ENCODE measurements around the gene DET1. TPM values are rescaled to one million over a fixed set of nuclear protein-coding genes. Genes with fewer than 3 reads are reported as not detected.
"Not testable (repeated sequence)": the region's sequence is repeated elsewhere in the genome, so short reads cannot be mapped to it uniquely, and the experiment has no call there.

Gene DET1
- total and polyA plus RNA-seq, 2 donors, result 4.1 to 5.0 TPM

DNA sequence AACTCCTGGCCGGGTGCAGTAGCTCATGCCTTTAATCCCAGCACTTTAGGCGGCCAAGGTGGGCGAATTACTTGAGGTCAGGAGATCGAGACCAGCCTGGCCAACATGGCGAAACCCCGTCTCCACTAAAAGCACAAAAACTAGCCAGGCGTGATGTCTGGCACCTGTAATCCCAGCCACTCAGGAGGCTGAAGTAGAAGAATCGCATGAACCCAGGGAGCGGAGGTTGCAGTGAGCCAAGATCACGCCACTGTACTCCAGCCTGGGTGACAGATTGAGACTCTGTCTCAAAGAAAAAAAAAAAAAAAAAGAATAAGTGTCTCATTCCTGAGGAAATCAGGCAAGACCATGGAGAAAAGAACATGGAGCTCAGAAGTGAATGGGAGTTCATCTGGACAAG lies 77.8 kb downstream of the DET1 start:
- H3K4me3 ChIP-seq (ENCODE audit: low read length in 2 of 2), result peak overlapping the region in 1 of 2 donors; percentile 94
- H3K36me3 ChIP-seq (ENCODE audit: control insufficient read depth in 2 of 2, insufficient read depth in 2 of 2, low read length in 1 of 2), result peaks cover 27 to 29% of the 10 kb centered on the region in 2 donors
- H3K4me1 ChIP-seq (ENCODE audit: control insufficient read depth in 2 of 2, insufficient read depth in 2 of 2, low read length in 2 of 2), result peaks cover 10 to 13% of the 10 kb centered on the region in 2 donors
- H3K9me3 ChIP-seq (ENCODE audit: control insufficient read depth in 2 of 2, insufficient read depth in 1 of 2, low read length in 1 of 2); H3K27me3 ChIP-seq (ENCODE audit: control insufficient read depth in 2 of 2, insufficient read depth in 1 of 2, low read length in 1 of 2); H3K27ac ChIP-seq (ENCODE audit: low read depth in 1 of 2, low read length in 1 of 2); DNase-seq (ENCODE audit: low read depth in 6 of 9, low spot score in 9 of 9): not testable (repeated sequence)
- over 99% methylated on average over 10 of the region's 10 CpGs for WGBS

DNA sequence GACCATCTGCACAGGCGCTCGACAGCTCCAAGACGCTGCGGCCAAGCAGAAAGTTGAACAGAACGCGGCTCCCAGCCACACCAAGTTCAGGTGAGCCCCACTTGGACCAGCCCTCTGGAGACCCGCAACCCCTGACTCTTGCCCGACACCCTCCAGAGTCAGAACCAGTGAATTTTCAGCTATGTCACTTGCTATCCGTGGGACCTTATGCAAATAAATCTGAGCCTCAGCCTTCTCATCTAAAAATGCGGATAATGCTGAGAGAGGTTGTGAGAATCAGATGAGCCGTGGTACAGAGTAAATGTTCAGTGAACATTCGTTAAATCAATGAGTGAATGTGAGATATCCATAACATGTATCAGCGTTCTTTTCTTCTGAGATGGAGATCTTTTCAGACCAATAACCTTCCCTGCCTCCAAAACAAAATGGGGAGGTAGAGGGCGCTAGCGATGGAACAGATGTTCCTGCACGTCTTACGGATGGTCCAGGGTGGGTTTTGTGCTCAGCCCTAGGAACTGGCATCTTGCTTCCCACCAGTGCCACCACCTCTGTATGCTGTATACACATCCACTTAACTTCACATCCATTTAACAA lies 78.4 kb downstream of the DET1 start:
- Histone ChIP-seq H3K4me3 (ENCODE audit: low read length in 2 of 2) (peak overlapping the region; percentile 93 to 94), H3K4me1 (ENCODE audit: control insufficient read depth in 2 of 2, insufficient read depth in 2 of 2, low read length in 2 of 2) (peaks cover 10 to 13% of the 10 kb centered on the region in 2 donors), H3K36me3 (ENCODE audit: control insufficient read depth in 2 of 2, insufficient read depth in 2 of 2, low read length in 1 of 2) (peaks cover 28 to 29% of the 10 kb centered on the region in 2 donors), H3K9me3 (ENCODE audit: control insufficient read depth in 2 of 2, insufficient read depth in 1 of 2, low read length in 1 of 2) (no peaks in the 10 kb centered on the region), H3K27me3 (ENCODE audit: control insufficient read depth in 2 of 2, insufficient read depth in 1 of 2, low read length in 1 of 2) (no peaks in the 10 kb centered on the region), H3K27ac (ENCODE audit: low read depth in 1 of 2, low read length in 1 of 2) (peak overlapping the region; percentile 79 to 89)
- 10% methylated on average over 17 of the region's 17 CpGs for WGBS
- peak in 3 of 9 donors; percentile 15 to 32 (median 22) for DNase-seq (ENCODE audit: low read depth in 6 of 9, low spot score in 9 of 9)

- Histone ChIP-seq H3K36me3 (ENCODE audit: control insufficient read depth in 2 of 2, insufficient read depth in 2 of 2, low read length in 1 of 2) (peaks cover 25 to 28% of the 10 kb centered on the region in 2 donors), H3K4me1 (ENCODE audit: control insufficient read depth in 2 of 2, insufficient read depth in 2 of 2, low read length in 2 of 2) (peaks cover 10 to 13% of the 10 kb centered on the region in 2 donors), H3K9me3 (ENCODE audit: control insufficient read depth in 2 of 2, insufficient read depth in 1 of 2, low read length in 1 of 2) (no peaks in the 10 kb centered on the region), H3K4me3 (ENCODE audit: low read length in 2 of 2) (peak within 1 kb of the TSS; percentile 93 to 94), H3K27me3 (ENCODE audit: control insufficient read depth in 2 of 2, insufficient read depth in 1 of 2, low read length in 1 of 2) (no peaks in the 10 kb centered on the region), H3K27ac (ENCODE audit: low read depth in 1 of 2, low read length in 1 of 2) (peak within 1 kb of the TSS; percentile 79 to 89)
- peak; percentile 87 to 97 (median 92) for DNase-seq (ENCODE audit: low read depth in 6 of 9, low spot score in 9 of 9)
- under 1% methylated on average over 55 of the region's 55 CpGs for WGBS
Measured at GRCh38 chr15:88467073-88467934, 79.2 kb downstream of the DET1 start, which contains the start of the genes MRPL46 and MRPS11. MRPL46 (minus strand) TSS chr15:88467388; CDS start chr15:88467377, 11 bp downstream. MRPS11 (plus strand) TSS chr15:88467708; CDS start chr15:88467718, 10 bp downstream.

GRCh38 chr15:88465633-88466224 lies 80.8 kb downstream of the DET1 start:
- H3K27me3 ChIP-seq (ENCODE audit: control insufficient read depth in 2 of 2, insufficient read depth in 1 of 2, low read length in 1 of 2), result no peaks in the 10 kb centered on the region
- no peaks in the 10 kb centered on the region for H3K9me3 ChIP-seq (ENCODE audit: control insufficient read depth in 2 of 2, insufficient read depth in 1 of 2, low read length in 1 of 2)
- 97% methylated on average over 4 of the region's 4 CpGs for WGBS
- no peak for DNase-seq (ENCODE audit: low read depth in 6 of 9, low spot score in 9 of 9)
- H3K27ac ChIP-seq (ENCODE audit: low read depth in 1 of 2, low read length in 1 of 2), result no peak overlapping the region
- H3K4me3 ChIP-seq (ENCODE audit: low read length in 2 of 2), result no peak overlapping the region
- H3K4me1 ChIP-seq (ENCODE audit: control insufficient read depth in 2 of 2, insufficient read depth in 2 of 2, low read length in 2 of 2), result peaks cover 10 to 13% of the 10 kb centered on the region in 2 donors
- peaks cover 22 to 23% of the 10 kb centered on the region in 2 donors for H3K36me3 ChIP-seq (ENCODE audit: control insufficient read depth in 2 of 2, insufficient read depth in 2 of 2, low read length in 1 of 2)

GRCh38 chr15:88463870-88464532 lies 82.5 kb downstream of the DET1 start:
- no peak for DNase-seq (ENCODE audit: low read depth in 6 of 9, low spot score in 9 of 9)
- Histone ChIP-seq H3K27ac (ENCODE audit: low read depth in 1 of 2, low read length in 1 of 2) (no peak overlapping the region), H3K27me3 (ENCODE audit: control insufficient read depth in 2 of 2, insufficient read depth in 1 of 2, low read length in 1 of 2) (no peaks in the 10 kb centered on the region), H3K4me3 (ENCODE audit: low read length in 2 of 2) (no peak overlapping the region), H3K36me3 (ENCODE audit: control insufficient read depth in 2 of 2, insufficient read depth in 2 of 2, low read length in 1 of 2) (peaks cover 35 to 38% of the 10 kb centered on the region in 2 donors), H3K9me3 (ENCODE audit: control insufficient read depth in 2 of 2, insufficient read depth in 1 of 2, low read length in 1 of 2) (no peaks in the 10 kb centered on the region), H3K4me1 (ENCODE audit: control insufficient read depth in 2 of 2, insufficient read depth in 2 of 2, low read length in 2 of 2) (peaks cover 10 to 13% of the 10 kb centered on the region in 2 donors)
- 96% methylated on average over 2 of the region's 2 CpGs for WGBS

Other genes starting within 250 kb of the DET1 start
- gene MRPL46, start 79.3 kb downstream of the DET1 start, total RNA-seq, result 31.7 TPM
- gene MRPL46, start 79.3 kb downstream of the DET1 start, polyA plus RNA-seq, result 29.7 TPM
- gene MRPS11, start 79.0 kb downstream of the DET1 start, total RNA-seq, result 59.6 TPM
- 38.5 TPM for gene MRPS11, start 79.0 kb downstream of the DET1 start, polyA plus RNA-seq
- gene AEN, start 74.7 kb upstream of the DET1 start, total RNA-seq, result 13.8 TPM
- 14.1 TPM for gene AEN, start 74.7 kb upstream of the DET1 start, polyA plus RNA-seq
- 75.1 TPM for gene ISG20, start 92.3 kb upstream of the DET1 start, total RNA-seq
- 272 TPM for gene ISG20, start 92.3 kb upstream of the DET1 start, polyA plus RNA-seq

All from thymus (tissue), 11 donors.